ENCODE results near the gene FAM180A. TPM values are rescaled to one million over a fixed set of nuclear protein-coding genes. Genes with fewer than 3 reads are reported as not detected.

FAM180A gene
- 1 to 10 TPM; 2.1 to 2.7 TPM for total RNA-seq
- polyA plus RNA-seq (ENCODE audit: insufficient read depth, low read depth, low replicate concordance): 1.5 TPM
- long read RNA-seq, donor 1: 0 reads
- long read RNA-seq, donor 2: 0 reads

- H3K4me1 ChIP-seq: peaks cover 7% of the 10 kb centered on the region
- H3K27ac ChIP-seq: peak within 1 kb of the TSS; percentile 48 to 56
- no peak for TF ChIP-seq POLR2A (IDR thresholded peaks at IDR 0.05)
- TF ChIP-seq, protein P1, sequence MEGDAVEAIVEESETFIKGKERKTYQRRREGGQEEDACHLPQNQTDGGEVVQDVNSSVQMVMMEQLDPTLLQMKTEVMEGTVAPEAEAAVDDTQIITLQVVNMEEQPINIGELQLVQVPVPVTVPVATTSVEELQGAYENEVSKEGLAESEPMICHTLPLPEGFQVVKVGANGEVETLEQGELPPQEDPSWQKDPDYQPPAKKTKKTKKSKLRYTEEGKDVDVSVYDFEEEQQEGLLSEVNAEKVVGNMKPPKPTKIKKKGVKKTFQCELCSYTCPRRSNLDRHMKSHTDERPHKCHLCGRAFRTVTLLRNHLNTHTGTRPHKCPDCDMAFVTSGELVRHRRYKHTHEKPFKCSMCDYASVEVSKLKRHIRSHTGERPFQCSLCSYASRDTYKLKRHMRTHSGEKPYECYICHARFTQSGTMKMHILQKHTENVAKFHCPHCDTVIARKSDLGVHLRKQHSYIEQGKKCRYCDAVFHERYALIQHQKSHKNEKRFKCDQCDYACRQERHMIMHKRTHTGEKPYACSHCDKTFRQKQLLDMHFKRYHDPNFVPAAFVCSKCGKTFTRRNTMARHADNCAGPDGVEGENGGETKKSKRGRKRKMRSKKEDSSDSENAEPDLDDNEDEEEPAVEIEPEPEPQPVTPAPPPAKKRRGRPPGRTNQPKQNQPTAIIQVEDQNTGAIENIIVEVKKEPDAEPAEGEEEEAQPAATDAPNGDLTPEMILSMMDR (IDR thresholded peaks at IDR 0.05): no peak
- H3K27me3 ChIP-seq: no peaks in the 10 kb centered on the region
- no peaks in the 10 kb centered on the region for H3K9me3 ChIP-seq
- H3K4me3 ChIP-seq: no peak within 1 kb of the TSS
- peak; percentile 72 for DNase-seq
- no peaks in the 10 kb centered on the region for H3K36me3 ChIP-seq (ENCODE audit: low read depth, missing control alignments)
- 38 to 51% methylated on average over 4 to 11 of the region's 11 CpGs for WGBS, 2 donors
- intact Hi-C loops (cut with DNase I; ENCODE audit: low total_unique reads): no loop called here
These were observed at the start of gene FAM180A for GRCh38 chr7:135748770-135749169. Gene FAM180A (minus strand): TSS chr7:135748813. CDS start chr7:135748580, 233 bp downstream.

- no peak overlapping the region for H3K27ac ChIP-seq
- intact Hi-C loops (cut with DNase I; ENCODE audit: low total_unique reads): loop anchor here (10.0 kb wide), 1 partner anchor 133 kb away; the partner anchor contains the start of gene STMP1
These were observed 49.5 kb upstream of the FAM180A start for GRCh38 chr7:135798095-135798494.

DNA sequence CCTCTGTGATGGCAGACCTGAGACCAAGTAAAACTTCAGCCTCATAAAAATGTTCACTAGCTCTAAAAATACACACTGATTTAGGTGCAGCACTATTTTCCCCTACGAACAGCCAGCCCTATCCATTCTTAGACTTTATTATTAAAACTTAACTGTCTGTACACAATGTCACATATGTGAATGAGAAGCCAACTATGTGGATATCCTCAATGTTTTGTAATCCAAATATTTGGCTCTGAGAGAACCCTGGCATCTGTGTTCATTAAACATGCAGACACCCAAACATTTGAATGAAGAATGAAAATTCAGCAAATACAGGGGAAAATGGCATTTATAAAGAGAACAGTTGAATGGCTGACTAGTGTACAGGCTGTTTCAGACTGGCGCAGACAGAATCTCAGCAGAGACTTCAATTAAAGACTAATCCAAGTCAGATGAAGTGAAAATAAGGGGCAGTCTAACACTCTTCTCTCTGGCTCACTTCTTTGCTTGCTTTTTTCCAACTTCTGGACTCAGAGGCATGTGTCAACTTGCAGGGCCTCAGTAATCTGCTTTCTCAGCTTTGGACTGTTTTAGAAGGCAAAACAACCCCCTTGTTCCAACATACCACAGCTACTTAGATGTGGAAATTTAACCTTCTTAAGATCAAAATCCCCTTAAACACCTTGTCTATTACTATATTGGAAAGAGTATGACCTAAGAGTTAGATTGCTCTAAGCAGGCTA is 47.4 kb upstream of the FAM180A start:
- Histone ChIP-seq H3K4me1 (peaks cover 4% of the 10 kb centered on the region), H3K4me3 (no peak overlapping the region), H3K36me3 (ENCODE audit: low read depth, missing control alignments) (no peaks in the 10 kb centered on the region), H3K27ac (peak overlapping the region in 1 of 2 donors; percentile 28), H3K27me3 (no peaks in the 10 kb centered on the region), H3K9me3 (no peaks in the 10 kb centered on the region)
- DNase-seq: no peak
- TF ChIP-seq, protein P1 (IDR thresholded peaks at IDR 0.05): no peak
- TF ChIP-seq POLR2A (IDR thresholded peaks at IDR 0.05): no peak
- whole genome bisulfite sequencing, 2 donors: 65 to 76% methylated on average over 2 of the region's 2 CpGs
- intact Hi-C loops (cut with DNase I; ENCODE audit: low total_unique reads): loop anchor here (10.0 kb wide), 1 partner anchor 131 kb away; the partner anchor contains the start of gene STMP1

More at GRCh38 chr7:135798095-135798494, 49.5 kb upstream of the FAM180A start:
- Histone ChIP-seq H3K36me3 (ENCODE audit: low read depth, missing control alignments) (no peaks in the 10 kb centered on the region), H3K27me3 (no peaks in the 10 kb centered on the region), H3K4me1 (peaks cover 10% of the 10 kb centered on the region), H3K4me3 (no peak overlapping the region), H3K9me3 (no peaks in the 10 kb centered on the region)
- TF ChIP-seq, protein P1 (IDR thresholded peaks at IDR 0.05): no peak
- no peak for TF ChIP-seq POLR2A (IDR thresholded peaks at IDR 0.05)
- DNase-seq: no peak
- 78 to 82% methylated on average over 4 of the region's 4 CpGs for WGBS, 2 donors

DNA sequence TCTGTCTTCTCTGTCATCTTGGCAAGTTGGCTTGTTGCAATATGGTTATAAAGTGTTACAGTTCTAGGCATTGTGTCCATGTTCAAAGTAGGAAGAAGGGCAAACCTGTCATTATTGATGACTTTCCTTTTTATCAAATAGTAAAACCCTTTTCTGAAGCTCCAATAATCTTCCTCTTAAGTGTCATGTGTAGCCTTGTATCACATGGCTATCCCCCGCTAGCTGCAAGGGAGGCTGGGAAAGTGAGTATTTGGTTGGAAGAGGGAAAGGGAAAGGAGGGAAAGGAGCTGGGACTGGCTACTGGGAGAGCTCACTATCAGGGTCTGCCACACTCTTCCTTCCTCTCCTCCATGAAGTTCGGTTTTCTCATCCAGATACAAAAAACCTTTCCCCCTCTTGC is 45.2 kb upstream of the FAM180A start:
- Histone ChIP-seq H3K4me3 (no peak overlapping the region), H3K9me3 (no peaks in the 10 kb centered on the region), H3K27ac (no peak overlapping the region), H3K4me1 (peaks cover 4% of the 10 kb centered on the region), H3K36me3 (ENCODE audit: low read depth, missing control alignments) (no peaks in the 10 kb centered on the region), H3K27me3 (no peaks in the 10 kb centered on the region)
- no peak for DNase-seq
- TF ChIP-seq POLR2A (IDR thresholded peaks at IDR 0.05): no peak
- TF ChIP-seq, protein P1 (IDR thresholded peaks at IDR 0.05): no peak
- 91 to 97% methylated on average over 2 of the region's 2 CpGs for WGBS, 2 donors
- intact Hi-C loops (cut with DNase I; ENCODE audit: low total_unique reads): loop anchor here (10.0 kb wide), 1 partner anchor 129 kb away; the partner anchor contains the start of gene STMP1

Data from testis (tissue), 5 donors.